HG03432 (cell line): ENCODE data around the gene TRAF3.

Experiments
- ATAC-seq: cut with Tn5 transposase; IDR thresholded peaks from one replicate; pipeline ENCODE4 v1.9.1; 2021; ENCODE audit warnings: mild to moderate bottlenecking, moderate library complexity; ENCODE audit not compliant: unreplicated experiment

The TRAF3 gene

DNA sequence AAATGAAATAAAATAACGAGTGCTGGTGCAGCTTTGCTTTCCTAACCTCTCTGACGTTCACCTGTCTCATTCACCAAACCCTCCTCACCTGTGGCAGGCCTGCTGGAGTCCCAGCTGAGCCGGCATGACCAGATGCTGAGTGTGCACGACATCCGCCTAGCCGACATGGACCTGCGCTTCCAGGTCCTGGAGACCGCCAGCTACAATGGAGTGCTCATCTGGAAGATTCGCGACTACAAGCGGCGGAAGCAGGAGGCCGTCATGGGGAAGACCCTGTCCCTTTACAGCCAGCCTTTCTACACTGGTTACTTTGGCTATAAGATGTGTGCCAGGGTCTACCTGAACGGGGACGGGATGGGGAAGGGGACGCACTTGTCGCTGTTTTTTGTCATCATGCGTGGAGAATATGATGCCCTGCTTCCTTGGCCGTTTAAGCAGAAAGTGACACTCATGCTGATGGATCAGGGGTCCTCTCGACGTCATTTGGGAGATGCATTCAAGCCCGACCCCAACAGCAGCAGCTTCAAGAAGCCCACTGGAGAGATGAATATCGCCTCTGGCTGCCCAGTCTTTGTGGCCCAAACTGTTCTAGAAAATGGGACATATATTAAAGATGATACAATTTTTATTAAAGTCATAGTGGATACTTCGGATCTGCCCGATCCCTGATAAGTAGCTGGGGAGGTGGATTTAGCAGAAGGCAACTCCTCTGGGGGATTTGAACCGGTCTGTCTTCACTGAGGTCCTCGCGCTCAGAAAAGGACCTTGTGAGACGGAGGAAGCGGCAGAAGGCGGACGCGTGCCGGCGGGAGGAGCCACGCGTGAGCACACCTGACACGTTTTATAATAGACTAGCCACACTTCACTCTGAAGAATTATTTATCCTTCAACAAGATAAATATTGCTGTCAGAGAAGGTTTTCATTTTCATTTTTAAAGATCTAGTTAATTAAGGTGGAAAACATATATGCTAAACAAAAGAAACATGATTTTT lies 128.2 kb downstream of the TRAF3 start:
- no peak for ATAC-seq

DNA sequence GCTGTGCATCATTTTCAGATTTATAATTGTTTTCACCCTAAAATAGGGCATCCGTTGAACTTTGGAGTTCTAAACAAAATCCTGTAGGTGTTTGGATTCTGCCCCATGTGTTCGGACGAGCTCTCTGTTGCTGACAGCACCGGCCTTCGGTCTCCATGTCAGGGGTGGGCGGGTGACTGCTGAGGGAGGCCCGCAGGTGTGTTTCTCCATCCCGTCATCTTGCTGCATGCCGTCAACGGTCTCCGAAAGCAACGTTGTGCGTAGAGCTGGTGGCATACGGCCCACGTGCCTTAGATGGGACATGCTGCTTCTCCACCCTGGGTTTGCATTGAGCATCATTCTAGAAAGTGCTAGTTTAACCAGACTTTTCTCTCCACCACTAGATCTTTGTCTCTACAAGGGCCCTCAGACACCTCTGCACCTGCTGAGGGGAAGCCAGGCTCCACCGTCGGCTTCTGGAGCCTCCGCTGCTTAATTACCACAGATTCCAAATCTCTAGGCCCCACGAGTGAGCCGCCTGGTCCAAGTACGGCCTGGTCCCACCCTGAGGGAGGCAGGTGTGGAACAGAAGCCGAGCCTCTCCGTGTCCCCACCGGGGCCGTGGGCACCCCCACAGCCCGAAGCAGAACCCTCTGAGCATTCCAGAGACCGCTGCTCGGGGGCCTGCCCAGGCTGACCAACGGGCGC lies 129.5 kb downstream of the TRAF3 start:
- no peak for ATAC-seq

DNA sequence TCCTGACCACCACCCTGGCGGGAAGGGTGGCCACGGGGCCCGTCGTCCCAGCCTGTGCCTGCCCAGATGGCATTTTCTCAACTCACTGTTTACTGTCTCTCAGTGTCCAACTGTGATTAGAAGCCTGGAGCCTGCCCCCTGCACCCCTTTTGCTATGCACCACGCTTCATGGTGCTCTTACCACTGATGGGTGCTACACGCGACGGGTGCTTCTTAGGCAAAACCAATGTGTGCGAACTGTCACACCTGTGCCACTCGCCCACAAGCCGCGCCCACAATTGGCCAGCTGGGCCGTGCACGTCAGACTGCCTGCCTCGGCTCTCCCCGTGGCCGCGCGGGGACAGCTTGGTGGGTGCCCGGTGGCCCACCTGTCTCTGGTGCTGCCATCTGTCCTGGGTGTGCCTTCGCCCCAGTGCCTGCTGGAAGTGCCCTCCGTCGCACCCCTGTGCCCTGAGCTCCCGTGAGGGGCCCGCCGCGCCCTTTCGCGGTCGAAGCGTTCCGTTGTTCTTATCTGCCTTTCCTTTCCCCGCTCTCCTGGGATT lies 130.1 kb downstream of the TRAF3 start:
- ATAC-seq, result no peak

DNA sequence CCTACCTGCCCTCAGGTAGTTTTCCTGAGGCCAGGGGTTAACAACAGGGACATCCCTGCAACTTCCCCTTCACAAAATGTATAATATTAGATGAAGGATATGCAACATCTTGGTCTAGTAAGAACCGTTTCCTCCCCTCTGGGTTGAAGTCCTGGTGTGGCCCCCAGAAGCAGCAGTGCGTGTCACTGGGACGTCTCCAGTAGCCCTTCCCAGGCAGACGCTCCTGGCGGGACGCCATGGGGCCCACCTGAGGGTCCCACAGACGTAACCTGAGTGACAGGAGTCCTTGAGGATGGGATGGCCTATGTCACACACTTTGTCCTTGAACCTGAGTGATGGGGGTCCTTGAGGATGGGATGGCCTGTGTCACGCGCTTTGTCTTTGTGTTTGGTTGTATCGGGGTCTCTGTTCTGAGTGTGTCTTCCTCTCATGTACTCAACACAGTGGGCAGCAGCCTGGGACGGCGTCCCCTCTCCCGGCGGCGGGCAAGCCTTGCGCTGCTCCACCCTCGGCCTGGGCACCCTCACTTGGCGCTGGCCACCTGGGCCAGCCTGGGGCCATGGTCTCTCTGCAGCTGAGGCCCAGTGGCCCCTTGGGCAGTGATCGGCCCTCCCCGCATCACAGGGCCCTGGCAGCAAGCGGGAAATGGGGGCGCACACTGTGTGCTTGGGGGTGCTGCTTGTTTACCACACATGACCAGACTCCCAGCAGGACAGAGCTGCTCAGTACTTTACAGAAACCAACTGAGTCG lies 130.9 kb downstream of the TRAF3 start:
- no peak for ATAC-seq

DNA sequence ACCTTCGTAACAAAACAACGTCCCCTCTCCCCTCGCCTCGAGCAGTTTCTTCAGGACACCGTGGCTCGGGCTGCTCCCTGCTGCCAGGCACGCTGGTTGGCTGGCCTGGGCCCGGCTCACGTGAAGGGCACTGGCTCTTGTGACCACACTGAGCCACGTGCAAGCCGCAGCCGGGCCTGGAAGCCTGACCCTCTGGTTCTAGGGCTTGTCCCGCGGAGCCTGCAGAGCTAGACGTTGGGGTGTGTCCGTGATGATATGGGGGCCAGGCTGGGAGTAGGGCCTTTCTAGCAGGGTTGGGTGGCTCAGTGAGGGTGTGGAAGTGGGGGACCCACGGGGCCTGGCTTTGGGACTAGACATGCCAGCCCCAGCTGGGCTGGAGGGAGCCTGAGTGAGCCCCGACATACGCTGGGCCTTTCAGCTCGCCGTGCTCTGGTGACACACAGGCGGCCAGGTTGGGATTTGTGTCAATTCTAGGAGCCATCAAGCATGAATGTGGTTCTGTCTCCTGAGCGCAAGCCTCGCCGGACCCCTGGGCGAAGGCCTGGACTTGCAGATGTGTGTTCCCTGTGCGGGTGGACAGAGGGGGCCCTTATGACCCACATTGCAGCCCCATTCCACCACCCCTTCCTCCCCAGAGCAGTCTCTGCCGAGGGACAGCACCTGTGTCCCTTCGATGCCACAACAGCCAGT lies 131.7 kb downstream of the TRAF3 start:
- no peak for ATAC-seq

DNA sequence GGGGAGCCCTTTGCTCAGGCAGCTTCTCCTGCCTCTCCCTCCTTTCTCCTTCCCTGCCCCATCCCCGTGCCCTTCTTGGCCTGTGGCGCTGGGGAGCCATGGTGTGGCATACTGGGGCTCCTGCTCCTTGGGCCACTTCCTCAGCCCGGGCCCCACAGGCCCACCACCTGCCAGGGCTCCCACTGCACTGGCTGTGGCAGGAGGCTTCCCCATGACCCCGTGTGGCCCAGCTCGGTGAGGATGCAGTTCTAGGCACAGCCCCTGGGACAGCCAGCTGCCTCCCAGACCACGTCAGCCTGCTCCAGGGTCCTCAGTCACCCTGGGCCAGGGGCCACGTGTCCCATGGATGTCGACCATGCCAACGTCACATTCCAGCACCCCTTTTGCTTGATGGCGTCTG lies 132.2 kb downstream of the TRAF3 start:
- ATAC-seq, result no peak

DNA sequence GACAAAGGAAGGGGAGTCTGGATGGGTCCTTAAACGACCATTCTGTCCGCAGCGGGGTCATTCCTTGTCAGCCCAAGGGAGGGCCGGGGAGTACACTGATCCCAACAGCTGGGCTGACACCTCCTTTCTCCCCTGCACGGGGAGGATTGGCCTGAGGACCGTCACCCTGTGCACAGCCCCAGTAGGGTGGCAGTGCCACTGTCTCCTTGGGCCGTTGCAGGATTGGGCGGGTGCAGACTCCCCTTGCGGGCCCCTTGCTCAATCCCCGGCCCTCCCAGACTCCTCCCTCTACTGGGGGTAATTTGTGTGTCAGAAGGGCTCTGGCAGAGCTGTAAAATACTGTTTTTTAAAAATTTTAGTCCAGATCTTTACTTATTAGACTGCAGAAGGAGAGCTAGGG lies 132.7 kb downstream of the TRAF3 start:
- ATAC-seq, result no peak

DNA sequence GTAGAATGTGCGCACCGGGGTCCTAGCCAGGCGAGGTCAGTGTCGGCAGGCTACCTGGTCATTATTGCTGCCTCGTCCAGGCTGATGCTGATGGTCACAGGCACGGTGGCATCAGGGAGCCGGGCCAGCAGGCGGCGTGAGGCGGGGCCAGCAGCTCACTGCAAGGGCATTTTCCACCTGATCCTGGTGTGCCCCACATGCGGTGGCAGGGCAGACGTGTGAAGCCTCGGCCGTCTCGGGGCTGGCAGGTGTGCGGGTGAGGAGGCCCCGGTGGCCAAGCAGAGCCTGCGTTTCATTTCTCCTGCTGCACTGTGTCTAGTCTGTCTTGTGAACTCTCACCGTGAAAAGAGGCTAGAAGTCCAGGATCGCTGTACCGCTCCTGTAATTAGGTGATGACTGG lies 133.2 kb downstream of the TRAF3 start:
- ATAC-seq, result no peak

DNA sequence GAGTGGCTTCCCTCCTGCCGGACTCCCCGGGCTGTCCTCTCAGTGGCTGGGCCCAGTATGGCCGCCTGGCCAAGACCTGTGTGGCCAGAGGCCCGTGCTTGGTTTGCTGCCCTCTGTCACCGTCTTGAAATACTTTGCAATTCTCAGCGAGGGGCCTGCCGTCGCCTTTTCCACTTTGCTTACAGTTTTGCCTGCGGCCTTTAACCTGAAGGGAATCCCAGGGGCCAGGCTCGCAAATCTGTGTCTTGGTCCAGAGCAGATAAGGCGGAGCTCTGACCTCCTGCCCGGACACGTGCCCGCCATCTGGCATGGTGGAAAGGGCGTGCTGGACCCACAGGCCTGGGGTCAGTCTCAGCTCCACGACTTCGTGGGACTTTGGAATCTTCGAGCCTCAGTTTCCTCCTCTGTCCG lies 134.3 kb downstream of the TRAF3 start:
- no peak for ATAC-seq

DNA sequence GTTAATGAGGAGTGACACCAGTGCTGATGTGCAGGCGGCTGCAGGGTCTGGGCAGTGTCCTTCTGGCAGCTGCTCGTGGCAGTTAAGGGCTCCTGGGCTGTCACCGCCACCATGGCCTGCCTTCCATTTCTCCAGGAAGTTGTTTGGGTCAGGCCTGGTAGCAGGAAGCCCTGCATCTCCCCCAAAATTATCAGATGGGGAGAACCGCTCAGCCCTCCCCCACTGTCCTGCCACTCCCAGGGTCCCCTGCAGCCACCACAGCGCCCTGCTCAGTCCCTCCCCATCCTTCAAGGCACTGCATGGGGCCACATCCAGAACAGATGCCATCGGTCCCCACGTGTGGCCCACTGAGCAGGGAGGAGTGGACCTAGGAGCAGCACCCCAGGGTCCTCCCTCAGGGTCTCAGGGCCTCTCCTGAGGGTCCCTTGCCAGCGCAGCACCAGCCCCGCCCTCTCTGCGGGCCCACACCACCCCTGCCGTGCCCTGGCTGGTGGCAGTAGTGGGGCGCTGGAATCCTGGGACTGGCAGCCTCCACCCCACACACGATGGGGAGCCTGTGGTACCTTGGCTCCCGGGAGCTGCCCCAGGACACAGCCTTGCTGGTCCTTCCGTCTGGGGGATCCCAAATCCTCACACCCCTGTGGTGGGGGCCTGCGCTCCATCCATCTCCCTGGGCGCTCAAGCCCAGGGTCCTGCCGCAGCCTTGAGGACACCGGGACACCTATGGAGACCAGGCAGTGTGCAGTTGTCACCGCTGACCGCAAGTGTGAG lies 134.9 kb downstream of the TRAF3 start:
- no peak for ATAC-seq

DNA sequence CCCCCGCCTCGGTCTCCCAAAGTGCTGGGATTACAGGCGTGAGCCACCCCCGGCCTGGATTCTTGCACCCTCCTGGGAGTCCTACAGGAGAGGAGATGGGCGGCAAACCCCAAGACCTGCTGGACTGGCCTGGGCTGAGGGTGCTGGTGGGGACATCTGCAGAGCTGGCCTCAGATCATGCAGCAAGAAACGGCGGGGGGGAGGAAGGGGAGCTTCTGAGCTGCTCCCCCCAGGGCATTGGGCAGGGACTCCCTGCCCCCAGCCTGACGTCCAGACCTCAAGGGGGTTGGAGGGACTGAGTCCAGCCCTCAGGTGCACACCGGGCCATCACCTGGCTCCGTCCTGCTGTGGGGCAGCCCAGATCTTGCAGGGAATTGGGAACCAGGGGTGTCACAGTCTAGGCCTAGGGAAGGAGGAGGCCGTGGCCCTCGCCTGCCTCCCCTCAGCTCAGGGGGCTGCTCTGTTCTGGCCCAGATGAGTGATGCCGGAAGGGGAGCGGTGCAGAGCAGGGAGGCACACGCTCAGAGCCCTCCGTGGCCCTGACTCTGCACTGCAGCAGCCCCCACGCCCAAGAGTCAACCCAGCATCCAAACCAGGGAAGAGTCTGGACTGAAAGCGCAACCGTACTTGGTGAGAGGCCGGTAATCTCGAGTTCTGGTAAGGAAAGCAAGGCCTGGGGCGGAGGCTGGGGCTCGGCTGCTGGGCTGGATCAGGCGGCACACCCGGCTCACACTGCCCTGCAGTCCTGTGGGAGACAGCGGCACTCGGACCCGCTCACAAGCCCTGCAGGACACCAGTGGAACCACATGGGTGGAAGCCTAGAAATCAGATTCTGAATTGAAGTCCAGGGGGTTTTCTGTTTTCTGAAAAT lies 136.3 kb downstream of the TRAF3 start:
- no peak for ATAC-seq

DNA sequence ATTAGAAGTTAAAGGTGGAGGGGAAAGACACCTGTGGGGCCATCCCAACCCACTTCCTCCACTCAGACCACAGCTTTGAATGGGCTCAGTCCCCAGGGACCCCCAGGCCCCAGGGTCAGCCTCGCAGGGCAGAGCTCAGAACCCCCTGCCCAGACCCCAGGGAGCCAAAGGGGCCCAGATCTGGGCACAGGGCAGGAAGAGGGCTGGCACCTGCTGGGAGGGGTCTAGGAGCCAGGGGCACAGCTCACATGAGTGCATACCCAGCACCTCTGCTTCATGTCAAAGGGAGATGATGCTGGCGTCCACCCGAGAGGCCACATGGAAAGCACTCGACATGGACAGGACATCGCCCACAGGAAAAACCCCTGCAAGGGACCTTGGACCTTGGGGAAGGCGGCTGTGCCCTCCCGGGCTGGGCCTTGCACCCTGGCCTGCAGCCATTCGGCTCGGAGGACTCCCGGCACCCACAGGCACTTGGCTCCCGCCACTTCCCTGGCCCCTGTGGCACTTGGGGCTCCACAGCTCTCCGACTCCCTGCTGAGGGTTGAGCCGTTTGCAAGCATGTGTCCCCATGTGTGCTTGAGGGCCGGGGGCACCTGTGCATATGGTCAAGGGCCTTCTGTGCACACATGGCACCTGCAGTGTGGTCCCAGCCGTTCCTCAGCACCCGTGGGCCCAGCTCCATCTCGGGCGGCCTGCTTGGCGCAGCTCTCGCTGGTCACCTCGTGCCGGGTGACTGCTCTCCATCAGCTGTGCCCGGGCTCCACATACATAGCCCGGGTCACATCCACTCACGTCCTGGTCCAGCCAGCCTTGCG lies 137.4 kb downstream of the TRAF3 start:
- no peak for ATAC-seq

DNA sequence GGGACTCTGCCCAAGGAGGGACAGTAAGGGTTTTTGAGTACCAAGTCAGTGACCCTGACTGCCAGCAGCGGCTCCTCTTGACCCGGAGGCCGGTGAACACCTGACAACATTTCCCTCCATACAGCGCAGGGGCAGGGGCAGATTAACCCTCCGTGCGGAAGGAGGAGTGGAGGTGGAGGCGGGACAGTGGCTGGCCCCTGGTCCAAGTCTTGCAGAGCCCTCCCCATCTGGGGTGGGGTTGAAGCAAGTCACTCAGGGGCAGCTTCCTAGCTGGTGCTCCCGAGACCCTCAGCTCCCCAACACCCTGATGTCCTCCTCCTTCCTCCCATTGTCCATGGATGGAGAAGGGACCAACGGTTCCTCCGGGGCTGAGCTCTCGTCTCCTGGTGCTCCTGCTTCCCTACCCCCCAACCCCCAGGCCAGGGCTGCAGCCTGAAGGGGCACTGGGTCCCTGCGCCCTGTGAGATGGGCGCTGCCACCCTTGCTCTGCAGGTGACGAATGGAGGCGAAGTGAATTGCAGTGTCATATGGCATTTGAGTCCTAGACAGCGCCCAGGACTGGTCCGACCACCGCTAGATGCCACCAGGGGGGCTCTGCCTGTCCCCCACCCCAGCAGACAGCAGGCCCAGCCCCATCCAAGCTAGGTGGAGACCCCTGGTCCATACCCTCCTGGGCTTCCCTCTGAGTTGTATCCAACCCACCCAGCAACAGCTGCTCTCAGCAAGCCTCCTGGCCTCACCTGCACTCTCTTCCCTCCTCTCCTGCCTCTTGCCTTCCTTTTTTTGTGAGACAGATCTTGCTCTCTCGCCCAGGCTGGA lies 138.3 kb downstream of the TRAF3 start:
- no peak for ATAC-seq

DNA sequence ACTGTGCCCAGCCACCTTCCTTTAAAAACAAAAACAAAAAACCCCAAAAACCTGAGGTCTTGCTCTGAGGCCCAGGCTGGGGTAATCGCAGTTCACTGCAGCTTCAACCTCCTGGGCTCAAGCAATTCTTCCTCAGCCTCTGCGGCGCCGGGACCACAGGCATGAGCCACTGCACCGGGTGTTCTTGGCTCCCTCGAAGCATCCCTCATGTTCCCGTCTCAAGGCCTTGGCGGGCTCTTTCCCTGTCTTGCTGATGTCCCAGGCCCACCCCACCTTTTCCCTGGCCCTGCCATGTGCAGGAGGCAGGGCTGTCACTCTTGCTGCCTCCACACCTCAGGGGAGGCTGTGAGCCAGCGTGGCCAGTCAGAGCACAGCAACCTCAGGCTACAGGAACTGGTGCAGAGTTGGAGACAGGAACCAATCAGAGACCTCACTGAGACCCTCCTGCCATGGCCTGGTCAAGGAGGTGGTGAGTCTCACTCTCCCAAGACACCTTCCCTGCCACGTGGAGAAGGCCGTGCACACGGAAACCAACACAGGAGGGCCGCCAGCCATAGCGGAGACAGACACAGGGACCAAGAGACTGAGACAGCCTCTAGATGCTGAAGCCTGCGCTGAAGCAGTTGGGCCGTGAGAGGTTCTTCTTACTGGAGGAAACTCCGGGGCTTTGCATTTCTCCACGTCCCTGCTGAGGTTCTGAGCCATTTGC lies 139.3 kb downstream of the TRAF3 start:
- ATAC-seq, result no peak

DNA sequence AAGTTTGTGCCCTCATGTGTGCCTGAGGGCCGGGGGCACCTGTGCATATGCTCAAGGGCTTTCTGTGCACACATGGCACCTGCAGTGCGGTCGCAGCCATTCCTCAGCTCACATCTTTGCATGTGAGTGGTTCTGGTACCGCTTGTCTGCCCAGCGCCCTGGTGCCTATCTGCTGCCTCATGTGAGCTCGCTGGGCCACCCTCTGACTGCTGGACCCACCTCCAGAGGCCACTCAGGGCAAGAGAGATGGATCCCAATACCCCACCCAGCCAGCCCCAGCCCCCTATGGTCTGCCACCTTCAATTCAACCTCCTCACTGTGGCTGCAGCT lies 139.8 kb downstream of the TRAF3 start:
- no peak for ATAC-seq

DNA sequence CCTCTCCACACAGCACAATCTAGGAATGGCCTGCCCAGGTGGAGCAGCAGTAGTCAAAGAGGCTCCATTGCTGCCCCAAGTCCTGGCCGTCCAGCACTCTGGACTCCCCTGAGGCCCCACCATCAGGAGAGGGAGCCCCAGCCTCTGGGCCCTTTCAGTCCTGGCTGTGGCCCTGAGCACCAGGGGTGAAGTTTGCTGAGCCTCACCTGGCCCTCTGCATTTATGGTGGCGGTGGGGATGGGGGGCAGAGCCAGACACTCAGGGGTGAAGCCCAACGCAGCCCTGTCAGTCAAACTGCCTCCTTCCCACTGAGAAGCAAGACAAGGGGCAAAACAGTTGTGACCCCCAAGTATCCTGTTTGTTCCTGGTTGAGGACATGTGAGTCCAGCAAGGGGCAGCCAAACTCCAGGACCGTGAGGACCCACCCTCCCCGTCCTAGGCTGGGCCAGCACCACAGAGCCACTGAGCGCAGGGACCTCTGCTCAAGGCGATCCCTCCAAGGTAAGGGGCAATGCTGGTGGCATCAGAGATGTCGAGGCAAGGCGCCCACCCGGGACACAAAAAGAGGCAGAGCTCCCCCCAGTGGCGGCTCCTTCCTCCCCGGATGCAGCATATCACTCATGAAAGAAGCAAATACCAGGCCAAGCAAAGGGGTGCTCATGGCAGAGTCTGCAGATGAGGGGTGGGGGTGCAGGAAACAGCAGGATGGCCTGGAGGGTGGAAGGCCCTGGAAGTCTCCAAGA lies 140.4 kb downstream of the TRAF3 start:
- ATAC-seq, result no peak
